SJCRH30 (cell line): ENCODE measurements around the gene XRCC5. TPM values are rescaled to one million over a fixed set of nuclear protein-coding genes. Genes with fewer than 3 reads are reported as not detected.
A peak's percentile ranks its signal among the peaks of the same experiment; 100 is the strongest.
"Not testable (repeated sequence)": the region's sequence is repeated elsewhere in the genome, so short reads cannot be mapped to it uniquely, and the experiment has no call there.

Experiments
- DNase-seq, 2 experiments: peaks; one replicate each; pipeline ENCODE4 v3.0.0-alpha.2; 2015 to 2020
- H3K27ac ChIP-seq: fragments of 250-450 bp; sonication (Bioruptor Pico); 2 replicates; pipeline ENCODE4 v1.5.1; 2020; ENCODE audit warnings: mild to moderate bottlenecking, moderate library complexity
- H3K27me3 ChIP-seq: fragments of 250-450 bp; sonication (Bioruptor Pico); 2 replicates; pipeline ENCODE4 v1.5.1; 2020; ENCODE audit warnings: mild to moderate bottlenecking, moderate library complexity
- H3K36me3 ChIP-seq: fragments of 250-450 bp; sonication (Bioruptor Pico); 2 replicates; pipeline ENCODE4 v1.5.1; 2020; ENCODE audit warnings: mild to moderate bottlenecking, moderate library complexity
- H3K4me1 ChIP-seq: fragments of 250-450 bp; sonication (Bioruptor Pico); 2 replicates; pipeline ENCODE4 v1.5.1; 2020; ENCODE audit warnings: mild to moderate bottlenecking, moderate library complexity
- H3K4me3 ChIP-seq: fragments of 250-450 bp; sonication (Bioruptor Pico); 2 replicates; pipeline ENCODE4 v1.5.1; 2020; ENCODE audit warnings: mild to moderate bottlenecking, moderate library complexity
- H3K9me3 ChIP-seq: fragments of 250-450 bp; sonication (Bioruptor Pico); replicated peaks from 2 replicates; pipeline ENCODE4 v1.5.1; 2020; ENCODE audit warnings: mild to moderate bottlenecking, moderate library complexity
- total RNA-seq: library from RNA; depleted of rRNA; stranded (reverse); fragments of >200 nt; shearing (Covaris generic); gene quantifications from 2 replicates; pipeline ENCODE4 v1.2.3, GENCODE V29; 2014

XRCC5 gene
- total RNA-seq, 1 experiment from 2014 or later: 483 TPM

- Histone ChIP-seq H3K4me3 (no peak overlapping the region), H3K9me3 (no peaks in the 10 kb centered on the region), H3K27ac (no peak overlapping the region), H3K36me3 (peaks cover 96% of the 10 kb centered on the region), H3K27me3 (no peaks in the 10 kb centered on the region), H3K4me1 (peaks cover 20% of the 10 kb centered on the region)
- no peak for DNase-seq
Measured at GRCh38 chr2:216119146-216119545, 10.0 kb downstream of the XRCC5 start.

GRCh38 chr2:216119986-216120385 is 10.8 kb downstream of the XRCC5 start:
- DNase-seq: no peak
- H3K36me3 ChIP-seq: peaks cover 99% of the 10 kb centered on the region
- H3K4me3 ChIP-seq: no peak overlapping the region
- no peaks in the 10 kb centered on the region for H3K9me3 ChIP-seq
- no peak overlapping the region for H3K27ac ChIP-seq
- peaks cover 16% of the 10 kb centered on the region for H3K4me1 ChIP-seq
- H3K27me3 ChIP-seq: no peaks in the 10 kb centered on the region

GRCh38 chr2:216121255-216121654 is 12.1 kb downstream of the XRCC5 start:
- Histone ChIP-seq H3K27ac (no peak overlapping the region), H3K36me3 (peaks cover 94% of the 10 kb centered on the region)
- DNase-seq: no peak

GRCh38 chr2:216126943-216127342 is 17.8 kb downstream of the XRCC5 start:
- Histone ChIP-seq H3K27ac (no peak overlapping the region), H3K4me1 (peaks cover 3% of the 10 kb centered on the region; the same call in 1 of the 2 replicates), H3K36me3 (peaks cover 94% of the 10 kb centered on the region), H3K4me3 (no peak overlapping the region), H3K9me3 (no peaks in the 10 kb centered on the region), H3K27me3 (no peaks in the 10 kb centered on the region)
- DNase-seq: no peak

More at GRCh38 chr2:216121255-216121654, 12.1 kb downstream of the XRCC5 start:
- H3K27me3 ChIP-seq: no peaks in the 10 kb centered on the region
- H3K4me1 ChIP-seq: peaks cover 5% of the 10 kb centered on the region
- no peaks in the 10 kb centered on the region for H3K9me3 ChIP-seq
- H3K4me3 ChIP-seq: no peak overlapping the region

GRCh38 chr2:216130346-216130971 is 21.3 kb downstream of the XRCC5 start:
- H3K27ac ChIP-seq: no peak overlapping the region
- no peaks in the 10 kb centered on the region for H3K9me3 ChIP-seq
- H3K36me3 ChIP-seq: peaks cover 97% of the 10 kb centered on the region
- H3K27me3 ChIP-seq: no peaks in the 10 kb centered on the region
- H3K4me3 ChIP-seq: no peak overlapping the region
- peaks cover 3% of the 10 kb centered on the region; the same call in 1 of the 2 replicates for H3K4me1 ChIP-seq
- no peak for DNase-seq

DNA sequence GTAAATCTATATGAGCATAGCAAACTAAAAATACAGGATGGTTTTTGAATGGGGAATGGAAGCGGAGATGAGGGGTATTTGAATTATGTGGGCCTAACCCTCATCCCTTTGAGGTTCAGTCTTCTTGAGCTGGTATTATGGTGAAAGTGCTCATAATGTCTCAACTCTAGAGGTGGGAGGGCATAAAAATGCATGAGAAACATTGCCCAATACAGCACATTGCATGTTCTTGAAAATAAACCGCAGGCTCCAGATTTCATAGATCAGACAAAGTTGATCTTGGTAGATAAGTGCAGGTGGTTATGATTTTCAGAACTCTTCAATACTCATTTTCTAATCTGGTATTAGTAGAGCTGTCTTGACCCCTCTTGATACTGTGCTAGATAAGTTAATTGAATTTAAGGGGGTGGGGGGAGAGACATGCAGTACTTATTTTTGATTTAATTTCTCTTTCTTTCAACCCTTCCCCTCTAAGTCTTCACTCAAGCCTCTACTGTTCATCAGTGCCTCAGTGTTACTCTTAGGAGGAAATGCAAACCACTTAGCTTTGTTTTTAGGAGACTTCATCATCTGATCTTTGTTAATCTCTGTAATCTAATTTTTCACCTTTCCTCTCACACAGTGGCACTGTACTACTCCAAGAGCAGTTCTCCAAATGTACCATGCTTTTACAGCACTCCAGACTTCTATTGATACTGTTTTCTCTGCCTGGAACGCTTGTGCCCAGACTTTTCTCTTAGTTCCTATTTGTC is 22.2 kb downstream of the XRCC5 start:
- no peaks in the 10 kb centered on the region for H3K27me3 ChIP-seq
- no peak overlapping the region for H3K4me3 ChIP-seq
- no peak overlapping the region for H3K27ac ChIP-seq
- no peak for DNase-seq
- H3K9me3 ChIP-seq: no peaks in the 10 kb centered on the region
- H3K4me1 ChIP-seq: peaks cover 1% of the 10 kb centered on the region; the same call in 1 of the 2 replicates
- peaks cover 98% of the 10 kb centered on the region for H3K36me3 ChIP-seq

DNA sequence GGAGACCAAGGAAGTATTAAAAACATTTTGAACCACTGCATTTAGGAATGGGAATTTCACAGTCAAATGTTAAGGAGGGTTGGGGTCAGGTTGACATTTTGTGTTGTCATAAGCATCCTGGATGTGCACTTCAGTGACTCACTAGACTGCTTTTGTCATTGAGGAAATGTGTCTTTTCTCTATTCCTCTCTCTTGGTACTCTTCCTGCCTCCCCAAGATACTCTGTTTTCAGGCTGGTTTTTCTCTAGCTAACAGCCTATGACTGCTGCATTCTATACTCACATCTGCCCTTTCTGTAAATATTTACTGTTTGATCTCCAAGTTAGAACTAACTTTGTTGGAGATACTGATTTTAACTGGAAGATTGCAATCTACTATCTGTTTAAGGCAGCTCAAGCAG is 23.4 kb downstream of the XRCC5 start:
- H3K36me3 ChIP-seq: peaks cover 98% of the 10 kb centered on the region
- no peak for DNase-seq

DNA sequence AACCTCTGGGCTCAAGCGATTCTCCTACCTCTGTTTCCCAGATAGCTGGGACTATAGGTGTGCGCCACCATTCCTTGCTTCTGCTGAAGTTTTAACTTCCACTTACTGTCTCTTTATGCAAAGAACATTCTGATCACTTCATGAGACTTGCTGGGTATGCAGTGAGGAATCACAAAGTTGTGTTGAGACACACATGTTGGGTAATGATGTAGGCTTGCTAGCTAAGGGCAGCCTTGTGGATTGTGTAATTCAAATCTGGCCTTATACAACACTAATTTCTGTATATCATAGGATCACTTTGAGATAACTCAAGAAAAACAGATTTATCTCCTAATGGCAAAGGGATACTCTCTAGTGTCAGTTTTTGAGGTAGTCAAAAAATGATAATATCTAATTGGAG is 24.2 kb downstream of the XRCC5 start:
- H3K36me3 ChIP-seq: peaks cover 98% of the 10 kb centered on the region
- no peak overlapping the region for H3K27ac ChIP-seq
- H3K4me3 ChIP-seq: no peak overlapping the region
- no peak for DNase-seq
- H3K9me3 ChIP-seq: no peaks in the 10 kb centered on the region
- no peaks in the 10 kb centered on the region for H3K4me1 ChIP-seq
- H3K27me3 ChIP-seq: no peaks in the 10 kb centered on the region

More for the DNA sequence above, 23.4 kb downstream of the XRCC5 start:
- no peak overlapping the region for H3K4me3 ChIP-seq
- no peak overlapping the region for H3K27ac ChIP-seq
- H3K9me3 ChIP-seq: no peaks in the 10 kb centered on the region
- no peaks in the 10 kb centered on the region for H3K27me3 ChIP-seq
- H3K4me1 ChIP-seq: no peaks in the 10 kb centered on the region

- Histone ChIP-seq H3K4me3 (no peak overlapping the region), H3K27me3 (no peaks in the 10 kb centered on the region), H3K36me3 (peaks cover 98% of the 10 kb centered on the region), H3K4me1 (no peaks in the 10 kb centered on the region), H3K27ac (no peak overlapping the region), H3K9me3 (no peaks in the 10 kb centered on the region)
- DNase-seq: no peak
Measured at GRCh38 chr2:216134958-216135541, 25.9 kb downstream of the XRCC5 start.

- peaks cover 95% of the 10 kb centered on the region for H3K36me3 ChIP-seq
- DNase-seq: peak; percentile 13 to 34
- H3K27me3 ChIP-seq: no peaks in the 10 kb centered on the region
- H3K4me1 ChIP-seq: no peaks in the 10 kb centered on the region
- no peak overlapping the region for H3K27ac ChIP-seq
- H3K9me3 ChIP-seq: no peaks in the 10 kb centered on the region
- H3K4me3 ChIP-seq: no peak overlapping the region
Measured at GRCh38 chr2:216139884-216140283, 30.7 kb downstream of the XRCC5 start.

- DNase-seq, H3K27ac ChIP-seq, H3K27me3 ChIP-seq, H3K9me3 ChIP-seq, H3K4me1 ChIP-seq, H3K4me3 ChIP-seq: not testable (repeated sequence)
- H3K36me3 ChIP-seq: peaks cover 96% of the 10 kb centered on the region
Measured at GRCh38 chr2:216141516-216141915, 32.4 kb downstream of the XRCC5 start.

- no peak overlapping the region for H3K27ac ChIP-seq
- H3K36me3 ChIP-seq: peaks cover 95% of the 10 kb centered on the region
- no peak for DNase-seq
- no peaks in the 10 kb centered on the region for H3K27me3 ChIP-seq
- H3K9me3 ChIP-seq: no peaks in the 10 kb centered on the region
- no peak overlapping the region for H3K4me3 ChIP-seq
- no peaks in the 10 kb centered on the region for H3K4me1 ChIP-seq
Measured at GRCh38 chr2:216142540-216142939, 33.4 kb downstream of the XRCC5 start.

DNA sequence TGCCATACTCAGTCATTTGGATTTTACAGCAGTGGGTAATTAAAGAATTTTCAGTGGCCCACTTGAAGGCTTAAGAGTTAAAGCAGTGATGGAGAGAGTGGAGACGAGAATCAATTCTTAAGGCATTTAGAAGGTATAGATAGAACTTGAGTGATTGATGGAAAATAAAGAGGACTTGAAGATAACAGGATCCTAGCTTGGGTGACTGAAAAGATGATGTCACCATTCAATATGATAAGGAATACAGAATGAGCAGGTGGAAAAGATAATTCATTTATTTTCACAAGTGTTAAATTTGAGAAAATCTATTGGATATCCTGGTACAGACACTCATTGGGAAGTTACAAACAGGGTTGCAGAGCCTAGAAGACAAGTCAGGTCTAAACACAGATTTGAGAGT is 35.2 kb downstream of the XRCC5 start:
- Histone ChIP-seq H3K4me3 (no peak overlapping the region), H3K36me3 (peaks cover 95% of the 10 kb centered on the region)

DNA sequence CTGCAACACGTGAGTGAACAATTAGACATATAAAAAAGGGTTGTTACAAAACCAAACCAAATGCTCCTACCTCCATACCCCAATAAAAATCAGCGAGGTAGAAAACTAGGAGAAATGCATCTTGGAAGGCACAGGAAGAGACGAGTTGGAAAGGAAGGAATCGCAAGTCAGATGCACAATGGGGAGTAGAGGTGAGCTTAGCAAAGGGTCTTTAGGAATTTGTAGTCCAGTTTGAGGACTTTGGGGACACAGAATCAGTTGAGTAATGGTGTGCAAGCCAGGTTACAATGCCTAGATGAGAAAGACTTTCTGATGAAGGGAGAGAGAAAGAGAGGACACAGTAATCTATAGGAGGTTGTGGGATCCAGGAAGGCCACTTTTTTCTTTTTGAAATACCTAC is 35.7 kb downstream of the XRCC5 start:
- H3K4me1 ChIP-seq: no peaks in the 10 kb centered on the region
- H3K27ac ChIP-seq: no peak overlapping the region
- no peak overlapping the region for H3K4me3 ChIP-seq
- peaks cover 95% of the 10 kb centered on the region for H3K36me3 ChIP-seq
- H3K9me3 ChIP-seq: no peaks in the 10 kb centered on the region
- DNase-seq: no peak
- no peaks in the 10 kb centered on the region for H3K27me3 ChIP-seq

More for the DNA sequence above, 35.2 kb downstream of the XRCC5 start:
- Histone ChIP-seq H3K27ac (no peak overlapping the region), H3K4me1 (no peaks in the 10 kb centered on the region), H3K9me3 (no peaks in the 10 kb centered on the region), H3K27me3 (no peaks in the 10 kb centered on the region)
- no peak for DNase-seq

- DNase-seq: no peak
- Histone ChIP-seq H3K9me3 (no peaks in the 10 kb centered on the region), H3K36me3 (peaks cover 96% of the 10 kb centered on the region), H3K4me3 (no peak overlapping the region), H3K4me1 (no peaks in the 10 kb centered on the region), H3K27me3 (no peaks in the 10 kb centered on the region), H3K27ac (no peak overlapping the region)
Measured at GRCh38 chr2:216146573-216146972, 37.4 kb downstream of the XRCC5 start.
